OCI-LY1 (cell line): ENCODE results near the gene CAPG.

Experiments
- EZH2 ChIP-seq: fragments of 200-600 bp; sonication (generic), shearing (Covaris generic); IDR thresholded peaks from 2 replicates; pipeline ENCODE4 v1.8.0; 2017; ENCODE audit warnings: borderline replicate concordance, mixed run types, mild to moderate bottlenecking, antibody characterized with exemption, low read length, moderate library complexity, mixed read lengths
- TF ChIP-seq, protein P1 (sequence below): fragments of 200-600 bp; sonication (generic), shearing (Covaris generic); IDR thresholded peaks from 2 replicates; pipeline ENCODE4 v1.5.1; 2017; ENCODE audit warnings: mild to moderate bottlenecking, antibody characterized with exemption, low read length, moderate library complexity, mixed read lengths

DNA sequence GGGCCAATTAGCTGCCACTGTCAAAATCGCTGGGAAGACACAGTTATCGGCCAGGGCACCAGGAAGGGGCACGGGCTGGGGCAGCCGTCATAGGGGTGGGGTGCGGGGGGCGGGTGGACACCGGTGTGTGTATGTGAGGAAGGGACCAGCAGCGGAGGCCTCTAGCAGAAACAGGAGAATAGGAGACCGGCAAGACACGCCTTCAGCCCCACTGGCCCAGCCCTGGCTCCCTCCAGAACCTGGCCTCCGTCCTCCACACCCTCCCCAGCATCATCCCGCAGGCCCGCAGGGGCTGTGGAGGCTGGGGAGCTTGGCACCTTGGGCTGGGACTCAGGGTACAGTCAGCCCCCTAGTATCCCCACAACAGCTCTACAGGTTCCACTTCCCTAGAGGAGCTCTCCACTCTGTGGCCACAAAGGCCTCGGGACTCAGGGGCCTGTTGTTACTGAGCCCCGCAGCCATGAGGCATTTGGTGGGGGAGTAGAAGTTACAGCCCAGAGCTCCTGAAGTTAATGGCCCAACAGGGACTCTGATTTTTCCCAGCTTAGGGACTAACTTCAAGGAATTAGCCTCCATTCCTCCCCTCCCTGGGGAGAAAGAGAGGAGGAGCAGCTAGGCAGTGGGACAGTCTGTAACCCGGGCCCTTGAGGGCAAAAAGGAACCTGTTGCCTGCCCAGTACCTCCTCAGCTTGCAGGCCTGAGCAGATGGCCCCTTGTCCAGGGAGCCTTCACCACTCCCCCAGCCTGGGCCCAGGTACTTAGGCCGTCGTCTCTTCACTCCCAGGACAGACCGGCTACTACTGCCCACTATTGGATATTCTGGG, 28.2 kb upstream of the CAPG start:
- TF ChIP-seq, protein P1, sequence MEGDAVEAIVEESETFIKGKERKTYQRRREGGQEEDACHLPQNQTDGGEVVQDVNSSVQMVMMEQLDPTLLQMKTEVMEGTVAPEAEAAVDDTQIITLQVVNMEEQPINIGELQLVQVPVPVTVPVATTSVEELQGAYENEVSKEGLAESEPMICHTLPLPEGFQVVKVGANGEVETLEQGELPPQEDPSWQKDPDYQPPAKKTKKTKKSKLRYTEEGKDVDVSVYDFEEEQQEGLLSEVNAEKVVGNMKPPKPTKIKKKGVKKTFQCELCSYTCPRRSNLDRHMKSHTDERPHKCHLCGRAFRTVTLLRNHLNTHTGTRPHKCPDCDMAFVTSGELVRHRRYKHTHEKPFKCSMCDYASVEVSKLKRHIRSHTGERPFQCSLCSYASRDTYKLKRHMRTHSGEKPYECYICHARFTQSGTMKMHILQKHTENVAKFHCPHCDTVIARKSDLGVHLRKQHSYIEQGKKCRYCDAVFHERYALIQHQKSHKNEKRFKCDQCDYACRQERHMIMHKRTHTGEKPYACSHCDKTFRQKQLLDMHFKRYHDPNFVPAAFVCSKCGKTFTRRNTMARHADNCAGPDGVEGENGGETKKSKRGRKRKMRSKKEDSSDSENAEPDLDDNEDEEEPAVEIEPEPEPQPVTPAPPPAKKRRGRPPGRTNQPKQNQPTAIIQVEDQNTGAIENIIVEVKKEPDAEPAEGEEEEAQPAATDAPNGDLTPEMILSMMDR, result no peak
- TF ChIP-seq EZH2, result no peak
